GM13977 (cell line): ENCODE measurements around the gene DARS2.
"Not testable (repeated sequence)": the region's sequence is repeated elsewhere in the genome, so short reads cannot be mapped to it uniquely, and the experiment has no call there.

ENCODE experiments used
- DNase-seq: peaks from one replicate; pipeline ENCODE4 v3.0.0; 2012; ENCODE audit warnings: low spot score
- CTCF ChIP-seq: IDR thresholded peaks from 2 replicates; pipeline ENCODE4 v1.5.1; 2012; ENCODE audit warnings: mild to moderate bottlenecking, control low read depth; ENCODE audit not compliant: insufficient read depth; ENCODE audit errors: extremely low read depth, missing control alignments
- in situ Hi-C: fragments of 300-500 bp; cut with MboI; formaldehyde crosslinking; loops from one replicate; pipeline ENCODE4 v1.12.0; 2022; ENCODE audit warnings: low sequenced_read_pairs, low pct_unique_long_range_greater_than_20kb, mixed read lengths, inconsistent platforms; ENCODE audit not compliant: unreplicated experiment

DARS2 gene

GRCh38 chr1:173852105-173852504 lies 27.6 kb downstream of the DARS2 start:
- TF ChIP-seq CTCF, result no peak
- in situ Hi-C loops, result no loop called here
- no peak for DNase-seq

GRCh38 chr1:173853074-173853473 lies 28.6 kb downstream of the DARS2 start:
- no peak for DNase-seq
- in situ Hi-C loops, result no loop called here
- TF ChIP-seq CTCF, result no peak

- no peak for TF ChIP-seq CTCF
- in situ Hi-C loops, result no loop called here
- no peak for DNase-seq
Measured at GRCh38 chr1:173856014-173856413, 31.5 kb downstream of the DARS2 start.

GRCh38 chr1:173856903-173857302 lies 32.4 kb downstream of the DARS2 start:
- in situ Hi-C loops, result no loop called here
- DNase-seq, result no peak
- no peak for TF ChIP-seq CTCF

GRCh38 chr1:173857363-173857917 lies 33.0 kb downstream of the DARS2 start:
- DNase-seq, result no peak
- in situ Hi-C loops, result no loop called here
- no peak for TF ChIP-seq CTCF

- DNase-seq, in situ Hi-C loops: not testable (repeated sequence)
Measured at GRCh38 chr1:173859547-173859946, 35.1 kb downstream of the DARS2 start.

GRCh38 chr1:173860065-173860464 lies 35.6 kb downstream of the DARS2 start:
- no peak for TF ChIP-seq CTCF
- no peak for DNase-seq
- in situ Hi-C loops, result no loop called here
